ENCODE data around the gene KCNJ1. TPM values are rescaled to one million over a fixed set of nuclear protein-coding genes. Genes with fewer than 3 reads are reported as not detected.

Gene KCNJ1
- total RNA-seq, 2 donors from 2014 or later, result 1.1 TPM; not detected in 1

- DNase-seq (ENCODE audit: low spot score) (peak; percentile 61), ATAC-seq (ENCODE audit: insufficient number of reproducible peaks, low FRiP score, low read depth) (no peak)
- TF ChIP-seq CTCF (IDR thresholded peaks at IDR 0.05), result no peak
- no peaks in the 10 kb centered on the region for H3K9me3 ChIP-seq
- peak overlapping the region in 1 of 2 donors; percentile 4 for H3K27ac ChIP-seq
- H3K4me1 ChIP-seq (ENCODE audit: control insufficient read depth in 1 of 2, low read depth in 2 of 2), result peaks cover 6 to 27% of the 10 kb centered on the region in 2 donors
- H3K27me3 ChIP-seq (replicated peaks; ENCODE audit: insufficient read depth), result no peaks in the 10 kb centered on the region
- H3K4me3 ChIP-seq, result peak overlapping the region; percentile 28
- H3K36me3 ChIP-seq, result no peaks in the 10 kb centered on the region
Observed at GRCh38 chr11:128908391-128909246, 41.5 kb upstream of the KCNJ1 start.

GRCh38 chr11:128907585-128907984, 40.5 kb upstream of the KCNJ1 start:
- ATAC-seq (ENCODE audit: insufficient number of reproducible peaks, low FRiP score, low read depth) (no peak), DNase-seq (ENCODE audit: low spot score) (no peak)
- H3K4me1 ChIP-seq (ENCODE audit: control insufficient read depth in 1 of 2, low read depth in 2 of 2), result peaks cover 6 to 27% of the 10 kb centered on the region in 2 donors
- TF ChIP-seq CTCF (IDR thresholded peaks at IDR 0.05), result no peak
- no peaks in the 10 kb centered on the region for H3K36me3 ChIP-seq
- no peaks in the 10 kb centered on the region for H3K27me3 ChIP-seq (replicated peaks; ENCODE audit: insufficient read depth)
- H3K27ac ChIP-seq, result no peak overlapping the region
- no peak overlapping the region for H3K4me3 ChIP-seq
- no peaks in the 10 kb centered on the region for H3K9me3 ChIP-seq

GRCh38 chr11:128906185-128907050, 39.3 kb upstream of the KCNJ1 start:
- Histone ChIP-seq H3K4me3 (peak overlapping the region; percentile 90), H3K27ac (peak overlapping the region in 1 of 2 donors; percentile 0), H3K4me1 (ENCODE audit: control insufficient read depth in 1 of 2, low read depth in 2 of 2) (peaks cover 6 to 27% of the 10 kb centered on the region in 2 donors), H3K9me3 (no peaks in the 10 kb centered on the region), H3K36me3 (no peaks in the 10 kb centered on the region), H3K27me3 (replicated peaks; ENCODE audit: insufficient read depth) (no peaks in the 10 kb centered on the region)
- ATAC-seq (ENCODE audit: insufficient number of reproducible peaks, low FRiP score, low read depth), result no peak
- no peak for DNase-seq (ENCODE audit: low spot score)
- TF ChIP-seq CTCF (IDR thresholded peaks at IDR 0.05), result no peak

- peak; percentile 30 for TF ChIP-seq CTCF (IDR thresholded peaks at IDR 0.05)
- H3K4me3 ChIP-seq, result peak overlapping the region; percentile 90
Observed at GRCh38 chr11:128905345-128906184, 38.5 kb upstream of the KCNJ1 start.

More at GRCh38 chr11:128905345-128906184, 38.5 kb upstream of the KCNJ1 start:
- H3K27me3 ChIP-seq (replicated peaks; ENCODE audit: insufficient read depth), result no peaks in the 10 kb centered on the region
- no peaks in the 10 kb centered on the region for H3K36me3 ChIP-seq
- H3K4me1 ChIP-seq (ENCODE audit: control insufficient read depth in 1 of 2, low read depth in 2 of 2), result peaks cover 6 to 29% of the 10 kb centered on the region in 2 donors
- H3K9me3 ChIP-seq, result no peaks in the 10 kb centered on the region
- peak overlapping the region; percentile 6 to 47 for H3K27ac ChIP-seq
- ATAC-seq (ENCODE audit: insufficient number of reproducible peaks, low FRiP score, low read depth) (no peak), DNase-seq (ENCODE audit: low spot score) (no peak)

Measured in thoracic aorta (tissue), 2 donors.